DMS114 treated with DMSO at 0.1 percent for 48 hours (cell line): Measurements from ENCODE around the gene MTX1.
"Not testable (repeated sequence)": the region's sequence is repeated elsewhere in the genome, so short reads cannot be mapped to it uniquely, and the experiment has no call there.

Experiments
- DNase-seq: peaks from one replicate; lab custom pipeline; 2025; ENCODE audit not compliant: unreplicated experiment; lab: John Stamatoyannopoulos, UW

The MTX1 gene

DNA sequence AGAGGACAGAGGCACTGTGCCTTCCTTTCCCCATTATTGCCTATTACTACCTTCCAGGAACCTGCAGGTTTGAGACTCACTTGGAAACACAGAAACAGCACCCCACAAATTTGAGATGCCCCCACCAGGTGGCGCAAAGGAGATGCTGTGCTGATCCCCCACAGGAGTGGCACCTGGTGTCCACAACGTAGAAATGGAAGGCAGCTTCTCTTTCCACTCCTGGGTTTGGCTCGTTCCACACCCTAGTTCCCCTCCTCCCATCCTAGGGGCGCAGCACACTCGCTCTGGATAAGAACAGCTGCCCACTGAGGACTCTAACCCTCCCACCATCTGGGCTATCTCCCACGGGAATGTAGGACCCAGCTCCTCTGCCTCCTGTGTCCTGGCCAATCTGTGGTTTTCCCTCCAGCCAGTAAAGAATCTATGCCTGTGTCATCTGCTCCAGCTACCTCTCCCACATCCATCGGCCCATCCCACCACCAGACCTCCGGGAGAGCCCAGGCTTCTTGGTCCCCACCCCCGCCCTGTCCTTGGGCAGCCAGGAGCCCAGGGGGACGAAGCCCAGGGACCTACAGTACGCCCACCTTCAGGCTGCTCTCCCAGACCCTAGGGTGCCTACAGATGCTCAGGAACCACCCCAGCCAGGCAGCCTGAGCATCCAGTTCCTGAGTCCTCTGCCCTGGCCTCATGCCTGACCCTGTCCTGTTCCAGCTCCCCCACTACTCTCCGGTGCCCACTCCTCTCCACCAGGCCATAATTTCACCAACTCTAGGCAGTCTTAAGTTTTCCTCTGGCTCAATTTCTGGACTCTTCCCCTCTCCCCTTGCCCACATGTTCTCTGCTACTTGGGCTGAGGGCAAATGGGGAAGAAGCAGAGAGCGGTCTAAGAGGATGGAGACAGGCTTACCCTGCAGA lies 1.3 kb upstream of the MTX1 start:
- DNase-seq = peak; percentile 84

DNA sequence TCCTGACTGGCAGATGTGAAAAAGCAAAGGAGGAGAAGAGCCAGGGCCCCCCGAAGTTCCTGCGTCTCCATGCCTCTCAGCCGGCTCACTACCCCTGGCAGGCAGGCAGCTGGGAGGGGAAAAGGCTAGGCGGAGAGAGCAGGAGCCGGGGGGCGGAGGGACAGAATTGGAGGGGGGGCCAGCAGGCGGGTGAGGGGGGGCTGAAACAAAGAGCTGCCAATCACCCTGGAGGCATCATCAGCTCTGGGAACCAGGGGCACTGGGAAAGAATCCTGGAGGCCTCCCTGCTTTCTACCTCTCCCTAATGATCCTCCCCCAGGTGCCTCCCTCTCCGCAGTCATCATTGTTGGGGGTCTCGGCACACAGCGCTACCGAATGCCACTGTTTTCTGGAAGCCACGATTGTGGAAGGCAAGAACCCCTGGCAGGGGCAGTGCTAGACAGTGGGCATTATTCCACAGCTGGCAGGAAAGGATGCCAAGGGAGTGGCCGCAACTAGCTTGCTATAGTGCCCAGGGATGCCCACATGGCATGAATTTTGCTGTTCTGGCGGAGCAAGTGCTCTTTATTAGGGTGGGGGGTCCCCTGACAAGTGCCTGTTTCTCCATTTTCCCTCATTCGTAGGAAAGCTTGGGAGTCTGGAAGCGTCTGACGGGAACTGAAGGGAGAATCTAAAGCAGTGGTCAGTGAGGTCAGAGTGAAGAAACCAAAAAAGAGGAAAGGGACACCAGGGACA lies 522 bp upstream of the MTX1 start, which contains the start of gene THBS3:
TSS of gene THBS3 (minus strand) at position 92 of the 735 bp plus-strand sequence. CDS start at position 71, 21 bp downstream.
- peak; percentile 64 for DNase-seq

DNA sequence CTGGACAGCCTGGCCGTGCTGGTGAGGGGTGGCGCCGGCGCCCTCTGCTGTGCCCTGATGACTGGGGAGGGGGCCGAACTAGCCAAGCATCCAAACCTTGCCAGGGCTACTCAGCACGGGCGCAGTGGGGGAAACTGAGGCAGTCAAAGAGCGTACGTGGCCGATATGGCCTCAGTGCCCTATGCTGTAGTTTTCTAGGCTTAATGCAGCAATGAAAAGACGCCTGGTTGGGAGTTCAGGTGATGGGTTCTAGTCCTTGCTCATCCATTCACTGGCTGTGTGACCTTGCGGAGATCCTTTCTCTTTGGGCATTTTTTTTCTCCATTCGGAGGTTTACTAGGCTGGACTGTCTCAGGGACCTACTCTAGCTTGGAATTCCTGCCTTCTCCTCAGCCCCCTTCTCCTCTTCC lies 822 bp downstream of the MTX1 start:
- no peak for DNase-seq

DNA sequence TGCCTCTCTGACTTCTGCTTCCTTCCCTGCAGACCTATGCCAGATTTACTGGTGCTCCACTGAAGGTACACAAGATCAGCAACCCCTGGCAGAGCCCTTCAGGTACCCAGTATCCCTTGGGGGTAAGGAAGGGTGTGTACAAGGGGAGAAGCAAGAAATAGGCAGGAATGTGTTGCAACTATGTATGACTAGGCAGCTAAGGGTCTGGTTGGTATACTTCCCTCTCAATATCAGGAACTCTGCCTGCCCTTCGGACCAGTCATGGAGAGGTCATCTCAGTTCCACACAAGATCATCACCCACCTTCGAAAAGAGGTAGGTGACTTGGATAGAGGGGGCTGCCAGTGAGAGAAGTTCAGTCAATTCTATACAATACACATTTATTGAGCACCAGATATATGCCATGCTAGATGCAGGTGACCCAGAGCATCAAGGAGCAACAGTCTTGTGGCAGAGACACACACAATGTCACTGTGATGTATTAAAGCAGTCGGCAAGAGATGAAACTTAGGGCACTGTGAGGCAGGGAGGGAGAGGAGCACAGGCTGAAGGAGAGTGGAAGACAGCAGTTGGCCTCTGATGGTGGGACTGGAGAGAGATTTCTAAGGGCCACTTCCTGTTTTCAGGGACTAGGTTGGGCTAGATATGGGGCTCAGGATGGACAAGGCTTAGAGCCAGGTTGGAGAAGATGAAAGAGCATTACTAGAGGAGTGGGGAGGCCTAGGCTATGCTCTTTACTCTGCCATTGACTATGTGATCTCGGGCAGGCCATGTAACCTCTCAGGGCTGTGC lies 2.0 kb downstream of the MTX1 start:
- no peak for DNase-seq

DNA sequence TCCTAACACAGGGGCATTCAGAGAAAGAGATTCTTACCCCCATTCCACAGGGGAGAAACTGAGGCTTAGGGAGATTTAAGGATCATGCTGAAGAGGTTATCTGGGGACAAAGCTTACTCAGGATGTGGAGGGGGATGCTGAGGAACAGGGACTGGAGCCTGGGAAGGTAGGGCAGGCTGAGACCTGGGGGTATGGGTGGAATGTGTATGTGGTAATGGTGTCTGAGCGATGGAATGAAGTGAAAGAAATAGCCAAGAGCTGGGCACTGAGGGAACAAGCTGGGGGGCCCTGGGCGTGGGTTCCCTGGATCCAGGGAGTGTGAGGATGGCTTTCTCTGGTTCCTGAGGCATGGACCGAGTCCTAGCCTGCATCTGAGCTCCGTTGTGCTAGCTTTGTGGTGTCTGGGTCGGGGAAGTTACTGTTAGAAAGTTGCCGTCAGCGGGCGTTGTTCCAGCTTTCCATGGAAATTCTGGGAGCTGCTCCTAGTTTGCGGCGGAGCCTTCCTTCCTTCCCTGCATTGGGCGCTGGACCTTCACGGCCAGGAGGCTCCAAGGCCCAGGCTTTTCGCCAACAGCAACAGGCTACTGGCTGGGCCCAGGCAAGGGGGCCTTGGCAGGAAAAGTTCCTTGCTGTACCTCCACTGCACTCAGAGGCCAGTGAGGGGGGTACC lies 3.0 kb downstream of the MTX1 start:
- DNase-seq = not testable (repeated sequence)

DNA sequence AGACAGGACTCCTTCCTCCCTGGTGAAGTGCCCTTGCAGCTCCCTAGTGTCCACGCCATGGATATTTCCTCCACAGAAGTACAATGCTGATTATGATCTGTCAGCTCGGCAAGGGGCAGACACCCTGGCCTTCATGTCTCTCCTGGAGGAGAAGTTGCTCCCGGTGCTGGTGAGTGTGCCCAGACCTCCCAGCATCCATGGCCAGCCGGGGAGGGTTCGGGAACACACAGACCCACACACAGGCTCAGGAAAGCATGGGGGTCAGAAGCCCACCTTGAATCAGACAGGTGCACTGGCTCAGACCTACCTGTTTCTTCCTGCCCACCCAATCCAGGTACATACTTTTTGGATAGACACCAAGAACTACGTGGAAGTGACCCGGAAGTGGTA lies 3.6 kb downstream of the MTX1 start:
- not testable (repeated sequence) for DNase-seq

DNA sequence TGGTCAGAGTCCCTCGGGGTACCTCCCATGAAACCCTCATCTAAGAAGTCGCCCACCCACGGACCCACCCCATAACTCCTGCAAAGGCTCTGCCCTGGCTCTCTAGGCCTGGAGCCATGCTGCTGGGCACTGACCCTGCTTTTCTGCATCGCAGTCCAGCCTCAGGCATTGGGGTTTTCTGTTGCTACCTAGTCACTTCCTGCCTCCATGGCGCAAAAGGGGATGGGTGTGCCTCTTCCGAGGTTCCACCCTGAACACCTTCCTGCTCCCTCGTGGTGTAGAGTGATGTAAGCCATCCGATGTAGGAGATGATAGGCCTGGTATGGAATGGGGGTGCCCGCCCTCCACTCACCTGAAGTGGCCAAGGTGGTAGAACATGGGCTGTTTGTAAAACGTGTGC lies 6.2 kb downstream of the MTX1 start:
- DNase-seq = not testable (repeated sequence)

DNA sequence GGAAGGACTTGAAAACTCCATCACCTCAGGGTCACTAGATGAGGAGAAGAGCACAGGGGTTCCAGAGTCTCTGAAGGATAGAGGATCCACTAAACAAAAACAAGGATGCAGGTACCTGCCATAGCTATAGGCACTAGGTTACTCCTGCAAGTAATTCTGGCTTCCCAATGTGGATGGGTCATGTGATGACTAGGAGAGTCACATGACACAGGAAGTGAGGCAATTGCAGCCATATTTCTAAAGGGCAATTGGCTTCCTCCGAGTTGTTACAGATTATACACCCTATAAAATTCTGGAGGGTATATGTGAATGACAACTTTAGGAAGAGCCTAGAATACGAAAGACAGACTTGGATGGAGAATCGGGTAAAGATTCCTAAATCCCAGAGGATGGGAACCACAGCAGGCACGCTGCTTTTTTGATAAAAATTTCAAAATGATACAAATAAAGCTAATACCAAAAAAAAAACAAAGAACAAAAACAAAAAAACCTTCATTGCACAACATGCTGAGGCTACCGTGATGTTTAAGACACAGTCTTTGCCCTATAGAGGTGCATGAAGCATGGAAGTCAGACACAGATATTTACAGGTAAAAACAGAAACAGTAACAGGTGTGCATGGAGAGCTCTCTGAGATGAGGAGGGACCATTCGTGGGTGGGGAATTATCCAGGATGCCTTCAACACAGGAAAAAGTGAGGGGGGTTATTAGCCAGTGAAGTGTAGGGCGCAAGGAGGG lies 10.5 kb downstream of the MTX1 start:
- no peak for DNase-seq

DNA sequence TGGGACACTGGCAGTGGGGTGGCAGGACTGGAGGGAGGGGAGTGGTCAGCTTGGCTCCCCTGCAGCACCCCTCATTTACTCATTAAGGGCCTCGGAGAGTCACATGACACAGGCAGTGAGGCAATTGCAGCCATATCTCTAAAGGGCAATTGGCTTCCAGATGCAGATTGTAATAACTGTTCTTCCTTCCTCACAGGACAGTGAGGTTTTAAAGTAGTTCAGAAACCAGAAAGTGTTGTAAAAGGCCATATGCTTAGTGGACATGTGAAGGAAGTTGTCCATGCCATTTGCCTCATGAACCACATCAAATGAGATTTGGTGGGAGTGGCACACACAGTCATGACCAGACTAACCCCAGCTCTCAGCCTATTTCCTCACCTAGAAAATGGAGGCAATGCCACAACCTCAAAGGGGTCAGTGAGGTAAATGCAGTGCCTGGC lies 11.1 kb downstream of the MTX1 start:
- no peak for DNase-seq

DNA sequence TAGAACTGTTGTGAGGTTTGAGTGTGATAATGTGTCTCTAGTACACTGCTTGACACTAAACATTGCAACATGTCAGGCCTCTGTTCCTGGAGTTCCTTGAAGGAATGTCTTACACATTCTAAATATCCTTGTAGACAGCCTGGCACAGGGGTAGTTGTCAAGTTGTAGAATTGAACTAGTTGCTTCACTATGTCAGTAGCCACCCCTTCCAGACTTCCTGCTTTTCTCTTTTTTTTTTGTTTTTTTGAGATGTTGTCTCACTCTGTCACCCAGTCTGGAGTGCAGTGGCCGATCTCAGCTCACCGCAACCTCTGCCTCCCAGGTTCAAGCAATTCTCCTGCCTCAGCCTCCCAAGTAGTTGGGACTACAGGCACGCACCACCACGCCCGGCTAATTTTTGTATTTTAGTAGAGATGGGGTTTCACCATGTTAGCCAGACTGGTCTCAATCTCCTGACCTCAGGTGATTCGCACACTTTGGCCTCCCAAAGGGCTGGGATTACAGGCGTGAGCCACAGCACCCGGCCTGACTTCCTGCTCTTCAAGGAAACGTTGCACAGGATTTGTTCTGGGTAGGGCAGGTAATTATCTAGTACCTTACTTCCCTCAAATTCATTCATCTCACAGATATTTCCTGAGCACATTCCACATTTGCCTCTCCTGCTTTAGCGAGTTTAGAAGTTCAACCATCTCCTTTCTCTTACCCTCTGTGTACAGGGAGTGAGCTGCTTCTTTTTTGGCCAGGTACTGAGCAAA lies 11.9 kb downstream of the MTX1 start:
- DNase-seq = not testable (repeated sequence)

DNA sequence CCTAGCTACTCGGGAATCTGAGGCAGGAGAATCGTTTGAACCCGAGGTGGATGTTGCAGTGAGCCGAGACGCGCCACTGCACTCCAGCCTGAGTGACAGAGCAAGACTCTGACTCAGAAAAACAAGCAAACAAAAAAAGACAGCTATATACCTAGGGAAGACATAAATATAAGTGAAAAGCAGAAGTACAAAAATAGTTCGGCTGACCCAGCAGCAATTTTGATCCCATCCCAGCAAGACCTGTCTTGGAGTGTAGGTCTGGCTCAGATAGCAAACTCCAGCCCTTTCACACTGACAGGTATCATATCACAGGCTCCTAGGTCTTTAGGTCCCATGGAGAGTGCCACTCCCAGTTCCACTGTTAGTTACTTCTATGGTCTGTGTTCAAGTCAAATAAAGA lies 14.6 kb downstream of the MTX1 start:
- no peak for DNase-seq

DNA sequence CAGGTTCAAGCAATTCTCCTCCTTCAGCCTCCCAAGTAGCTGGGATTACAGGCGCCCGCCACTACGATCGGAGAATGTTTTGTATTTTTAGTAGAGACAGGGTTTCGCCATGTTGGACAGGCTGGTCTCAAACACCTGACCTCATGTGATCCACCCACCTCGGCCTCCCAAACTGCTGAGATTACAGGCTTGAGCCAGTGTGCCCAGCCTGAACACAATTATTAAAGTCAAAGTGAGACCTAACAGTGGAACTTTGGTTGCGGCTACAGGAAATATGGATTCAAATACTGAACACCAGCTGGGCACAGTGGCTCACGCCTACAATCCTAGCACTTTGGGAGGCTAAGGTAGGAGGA lies 16.9 kb downstream of the MTX1 start:
- DNase-seq = not testable (repeated sequence)

DNA sequence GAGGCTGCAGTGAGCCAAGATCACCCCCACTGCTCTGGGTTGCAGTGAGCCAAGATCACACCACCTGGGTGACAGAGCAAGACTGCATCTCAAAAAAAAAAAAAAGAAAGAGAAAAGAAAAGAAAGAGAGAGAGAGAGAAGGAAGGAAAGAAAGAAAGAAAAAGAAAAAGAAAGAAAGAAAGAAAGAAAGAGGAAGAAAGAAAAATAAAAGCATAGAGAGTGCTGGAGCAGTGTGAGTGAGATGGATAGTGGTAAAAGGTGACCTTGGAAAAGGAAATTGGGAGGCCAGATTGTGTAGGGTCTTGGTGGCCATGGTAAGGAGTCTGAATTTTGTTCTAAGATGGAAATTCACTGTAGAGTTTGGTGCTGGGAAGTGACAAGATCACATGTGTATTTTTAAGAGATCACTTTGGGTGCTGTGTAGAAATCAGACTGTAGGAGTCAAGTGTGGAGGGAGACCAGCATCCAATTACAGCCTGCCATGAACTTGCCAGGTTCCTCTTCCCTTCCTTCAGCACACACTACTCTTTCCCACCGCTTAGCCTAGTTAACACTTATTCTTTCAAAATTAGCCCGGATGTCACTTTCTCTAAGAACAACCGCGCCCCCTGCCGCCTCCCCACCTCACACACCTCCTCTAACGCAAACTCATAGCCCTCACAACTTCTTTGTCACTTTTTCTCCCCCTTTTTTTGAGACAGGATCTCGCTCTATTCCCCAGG lies 17.9 kb downstream of the MTX1 start:
- DNase-seq = peak; percentile 91

DNA sequence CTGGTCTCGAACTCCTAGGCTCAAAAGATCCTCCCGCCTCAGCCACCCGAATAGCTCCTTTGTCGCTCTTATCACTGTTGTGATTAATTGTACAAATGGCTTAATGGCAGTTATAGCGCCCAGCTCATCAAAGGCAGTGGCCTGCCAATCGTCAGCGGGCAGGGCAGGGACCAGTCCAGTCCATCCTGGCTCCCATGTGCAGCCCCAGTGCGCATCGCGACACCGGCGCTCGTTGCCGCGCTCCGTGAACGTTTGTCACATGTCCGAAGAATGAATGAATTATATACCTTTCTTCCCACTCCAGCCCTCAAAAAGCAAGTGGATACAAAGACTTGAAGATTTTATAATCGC lies 18.4 kb downstream of the MTX1 start:
- peak; percentile 70 for DNase-seq

DNA sequence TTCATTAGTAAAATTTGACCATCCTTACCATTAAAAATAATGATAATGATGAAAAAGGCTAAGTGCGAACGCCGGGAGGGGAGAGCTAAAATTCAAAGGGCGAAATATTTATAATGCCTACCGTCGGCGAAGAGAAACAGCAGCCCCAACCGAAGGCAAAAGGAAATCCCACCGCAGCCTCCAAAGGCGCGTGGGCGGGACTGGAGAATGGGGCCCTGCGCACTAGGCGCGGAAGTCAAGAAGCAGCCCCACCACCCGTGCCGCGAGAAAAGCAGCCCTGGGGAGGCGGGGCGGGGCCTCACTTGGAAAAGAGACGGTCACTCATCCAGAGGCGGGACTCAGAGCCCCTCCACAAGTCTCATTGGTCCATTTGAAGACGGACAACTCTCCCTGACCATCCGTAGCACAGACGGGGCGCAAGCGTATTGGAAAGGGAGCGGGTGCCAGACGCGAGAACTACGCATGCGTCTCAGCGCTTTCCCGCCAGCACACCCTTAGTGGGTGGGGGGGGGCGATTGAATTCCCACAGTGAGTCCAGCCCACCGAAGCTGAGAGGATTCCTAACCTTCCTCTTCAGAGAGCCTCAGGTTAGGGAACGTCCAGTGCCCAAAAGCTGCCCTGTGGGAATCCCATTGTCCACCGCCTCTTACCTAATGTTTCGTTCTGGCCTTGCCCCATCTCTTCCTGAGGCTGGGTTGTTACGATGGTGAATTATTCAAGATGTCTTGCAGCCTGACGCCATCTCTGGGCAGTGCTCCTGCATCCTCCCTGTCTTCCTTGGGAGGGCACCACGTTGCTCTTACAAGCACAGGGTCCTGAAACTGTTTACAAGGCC lies 19.0 kb downstream of the MTX1 start:
- peak; percentile 100 for DNase-seq

DNA sequence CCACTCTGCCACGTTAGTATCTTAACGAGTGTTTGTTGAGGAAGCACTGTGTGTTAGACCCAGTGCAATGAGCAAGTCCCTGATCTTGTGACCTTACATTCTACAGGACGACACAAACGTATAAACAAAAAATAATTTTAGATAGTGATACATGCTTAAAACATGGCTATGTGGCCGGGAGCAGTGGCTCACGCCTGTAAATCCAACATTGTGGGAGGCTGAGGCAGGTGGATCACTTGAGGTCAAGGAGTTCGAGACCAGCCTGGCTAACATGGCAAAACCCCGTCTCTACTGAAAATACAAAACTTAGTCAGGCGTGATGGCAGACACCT lies 19.6 kb downstream of the MTX1 start:
- no peak for DNase-seq

DNA sequence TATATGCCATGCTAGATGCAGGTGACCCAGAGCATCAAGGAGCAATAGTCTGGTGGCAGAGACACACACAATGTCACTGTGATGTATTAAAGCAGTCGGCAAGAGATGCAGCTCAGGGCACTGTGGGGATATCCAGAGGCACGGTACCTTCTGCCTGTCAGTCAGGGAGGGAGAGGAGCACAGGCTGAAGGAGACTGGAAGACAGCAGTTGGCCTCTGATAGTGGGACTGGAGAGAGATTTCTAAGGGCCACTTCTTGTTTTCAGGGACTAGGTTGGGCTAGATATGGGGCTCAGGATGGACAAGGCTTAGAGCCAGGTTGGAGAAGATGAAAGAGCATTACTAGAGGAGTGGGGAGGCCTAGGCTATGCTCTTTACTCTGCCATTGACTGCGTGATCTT lies 22.8 kb downstream of the MTX1 start:
- DNase-seq = not testable (repeated sequence)
